Spleen (tissue), 11 donors: ENCODE data around the gene RAPH1. TPM values are rescaled to one million over a fixed set of nuclear protein-coding genes. Genes with fewer than 3 reads are reported as not detected.
"Not testable (repeated sequence)": the region's sequence is repeated elsewhere in the genome, so short reads cannot be mapped to it uniquely, and the experiment has no call there.

Experiments
- DNase-seq: peaks from one replicate; pipeline ENCODE4 v3.0.0-alpha.2; 2020
- H3K27ac ChIP-seq, 8 donors: fragments of 200-600 bp; sonication (generic) in 7 of 8; 1 replicate in 4 of 8; 2 replicates in 4 of 8; pipeline versions ENCODE4 v1.5.0 to v1.8.0; 2016 to 2021; ENCODE audit warnings: inconsistent platforms in 4 of 8, mild to moderate bottlenecking in 4 of 8, moderate library complexity in 1 of 8
- H3K27me3 ChIP-seq, 7 donors: fragments of 200-600 bp; sonication (generic) in 6 of 7; replicated peaks in 1 of 7; 1 replicate in 4 of 7; 2 replicates in 3 of 7; pipeline versions ENCODE4 v1.5.0 to v1.8.0; 2016 to 2021; ENCODE audit warnings: inconsistent platforms in 3 of 7, mild to moderate bottlenecking in 1 of 7
- H3K36me3 ChIP-seq, 6 donors: fragments of 200-600 bp; sonication (generic) in 5 of 6; 1 replicate in 4 of 6; 2 replicates in 2 of 6; pipeline versions ENCODE4 v1.5.0 to v1.8.0; 2016 to 2021; ENCODE audit warnings: inconsistent platforms in 2 of 6
- H3K4me1 ChIP-seq, 6 donors: fragments of 200-600 bp; sonication (generic) in 5 of 6; 1 replicate in 3 of 6; 2 replicates in 3 of 6; pipeline versions ENCODE4 v1.5.0 to v1.8.0; 2016 to 2021; ENCODE audit warnings: inconsistent platforms in 3 of 6
- H3K4me3 ChIP-seq, 8 donors: fragments of 200-600 bp; sonication (generic) in 7 of 8; 1 replicate in 4 of 8; 2 replicates in 4 of 8; pipeline versions ENCODE4 v1.5.0 to v1.8.0; 2016 to 2021; ENCODE audit warnings: inconsistent platforms in 4 of 8, mild to moderate bottlenecking in 4 of 8, moderate library complexity in 2 of 8
- H3K9me3 ChIP-seq, 8 donors: fragments of 200-600 bp; sonication (generic) in 7 of 8; 1 replicate in 4 of 8; 2 replicates in 4 of 8; pipeline versions ENCODE4 v1.5.0 to v1.8.0; 2016 to 2021; ENCODE audit warnings: inconsistent platforms in 4 of 8
- CTCF ChIP-seq, 11 experiments: fragments of 200-600 bp in 7 of 11; fragments of 450-650 bp in 4 of 11; sonication (generic) in 4 of 11; IDR thresholded peaks in 8 of 11; conservative IDR thresholded peaks in 3 of 11; 1 replicate in 7 of 11; 2 replicates in 4 of 11; pipeline versions ENCODE4 v1.4.0 to v1.8.0; 2016 to 2021; ENCODE audit warnings: antibody characterized with exemption in 11 of 11, inconsistent platforms in 4 of 11, mild to moderate bottlenecking in 1 of 11
- POLR2A ChIP-seq, 3 donors: fragments of 450-650 bp; IDR thresholded peaks; one replicate each; pipeline ENCODE4 v1.5.1; 2017; ENCODE audit warnings: antibody characterized with exemption in 3 of 3, mild to moderate bottlenecking in 1 of 3
- POLR2AphosphoS5 ChIP-seq, 3 donors: sonication (generic); formaldehyde crosslinking; IDR thresholded peaks; one replicate each; pipeline ENCODE4 v1.5.1; 2017; ENCODE audit warnings: antibody characterized with exemption in 3 of 3
- WGBS, 5 donors: extraction: QIAGEN DNeasy Blood & Tissue Kit in 3 of 5; methylation state at CpG; one replicate each; pipeline versions ENCODE4 v1.1.5 to v1.1.7; 2013 to 2018; 5-methylcytosine and 5-hydroxymethylcytosine counted together
- intact Hi-C: fragments of 100-400 bp; cut with DNase I; formaldehyde crosslinking; loops from one replicate; pipeline ENCODE4 v1.15.0; 2023; ENCODE audit warnings: low total_unique reads
- polyA plus RNA-seq, 3 donors: library from polyadenylated mRNA; stranded (reverse); fragments of 200-250 nt; gene quantifications; one replicate each; pipeline ENCODE4 v1.2.1, GENCODE V29; 2013
- total RNA-seq, 7 donors: library from RNA; depleted of rRNA in 3 of 7; stranded (reverse); fragments of >200 nt in 3 of 7; fragmentation: NEBNext Ultra II Directional in 4 of 7; extraction: Animal tissue kit (Norgen Biotek cat#: 25700) in 4 of 7; gene quantifications; one replicate each; pipeline versions ENCODE4 v1.1.0 to v1.2.1, GENCODE V29; 2016 to 2021
- donor health status: healthy with polysubstance abuse.
- donor health status: DM: no; HTN: no; CAD: no; lungs with moderate emphysema.
- donor health status: DM: no; HTN: no; CAD: no.
- donor health status: Bipolar disorder and iron deficiency.
- donor health status: healthy.
- donor health status: DM: no; HTN: no; CAD: no.
- donor health status: DM: yes; HTN: yes; CAD: no.

Gene RAPH1
- total and polyA plus RNA-seq, 10 donors: 2.6 to 138 (median 70.9) TPM

DNA sequence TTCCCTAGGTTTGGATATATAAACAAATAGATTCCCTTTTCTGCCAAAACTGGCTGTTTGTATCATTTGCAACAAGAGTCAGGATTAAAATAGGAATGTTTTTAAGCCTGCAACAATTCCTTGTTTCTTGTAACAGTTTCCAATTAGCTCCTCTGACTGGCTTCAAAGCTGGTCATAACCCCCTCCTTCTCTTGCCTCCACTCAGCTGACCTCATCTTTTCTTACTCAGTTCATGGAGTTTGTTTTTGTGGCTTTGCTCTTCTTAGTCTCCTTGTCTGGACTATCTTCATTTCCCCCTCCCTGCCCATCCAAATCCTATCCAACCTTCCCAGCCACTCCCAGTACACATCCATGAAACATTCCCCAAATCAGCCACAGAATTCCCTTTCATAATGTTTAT lies 14.3 kb upstream of the RAPH1 start:
- H3K4me3 ChIP-seq: no peak overlapping the region
- H3K36me3 ChIP-seq: no peaks in the 10 kb centered on the region
- TF ChIP-seq POLR2AphosphoS5 (IDR thresholded peaks at IDR 0.05) (no peak), POLR2A (IDR thresholded peaks at IDR 0.05) (no peak), CTCF (IDR thresholded peaks at IDR 0.05 in 8 of 11, conservative IDR thresholded peaks at IDR 0.05 in 3 of 11) (no peak)
- H3K27ac ChIP-seq: no peak overlapping the region
- no peaks in the 10 kb centered on the region for H3K9me3 ChIP-seq
- H3K27me3 ChIP-seq: peaks cover 0 to 9% (median 0%) of the 10 kb centered on the region in 7 donors
- no peaks in the 10 kb centered on the region for H3K4me1 ChIP-seq
- intact Hi-C loops: no loop called here
- no peak for DNase-seq

DNA sequence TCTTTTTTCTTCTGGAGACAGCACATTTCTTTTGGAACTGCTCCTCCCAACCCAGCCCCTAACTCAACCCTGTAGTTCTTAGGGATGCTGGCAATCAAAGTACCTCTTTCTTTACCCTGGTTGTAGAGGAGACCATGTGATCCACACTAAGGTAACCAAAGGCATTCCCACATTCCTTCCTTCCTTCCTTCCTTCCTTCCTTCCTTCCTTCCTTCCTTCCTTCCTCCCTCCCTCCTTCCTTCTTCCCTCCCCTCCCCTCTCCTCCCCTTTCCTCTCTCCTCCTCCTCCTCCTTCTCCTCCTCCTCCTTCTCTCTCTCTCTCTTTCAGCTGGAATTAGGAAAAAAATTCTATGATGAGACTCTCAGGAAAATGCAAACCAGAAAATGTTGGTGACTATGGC lies 13.8 kb upstream of the RAPH1 start:
- TF ChIP-seq POLR2A (IDR thresholded peaks at IDR 0.05): no peak
- TF ChIP-seq POLR2AphosphoS5 (IDR thresholded peaks at IDR 0.05): no peak
- Histone ChIP-seq H3K36me3 (no peaks in the 10 kb centered on the region), H3K4me1 (no peaks in the 10 kb centered on the region), H3K4me3 (no peak overlapping the region), H3K27me3 (peaks cover 0 to 9% (median 0%) of the 10 kb centered on the region in 7 donors), H3K27ac (no peak overlapping the region), H3K9me3 (no peaks in the 10 kb centered on the region)
- DNase-seq: no peak
- intact Hi-C loops: no loop called here

DNA sequence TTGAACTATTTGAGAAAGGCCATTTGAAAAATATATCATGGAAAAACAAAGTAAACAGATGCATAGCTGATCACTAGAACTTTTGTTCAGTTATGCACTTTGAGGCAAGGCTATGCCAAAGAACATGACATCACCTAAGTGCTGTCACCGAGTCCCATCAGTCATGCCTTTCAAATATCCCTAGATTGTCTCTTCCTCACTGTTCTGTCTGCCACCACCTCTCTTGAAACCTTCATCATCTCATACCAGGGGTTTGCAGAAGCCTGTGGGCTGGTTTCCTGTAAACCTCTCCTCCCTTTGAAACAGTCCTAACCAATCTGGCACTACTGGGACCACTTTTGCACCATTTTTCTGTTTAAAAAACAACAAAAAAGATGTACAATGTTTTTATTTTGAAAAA lies 12.3 kb upstream of the RAPH1 start:
- no peak overlapping the region for H3K27ac ChIP-seq
- intact Hi-C loops: no loop called here
- no peaks in the 10 kb centered on the region for H3K36me3 ChIP-seq
- WGBS, 5 donors: 62 to 86% (median 82%) methylated on average over 1 of the region's 1 CpG
- no peaks in the 10 kb centered on the region for H3K4me1 ChIP-seq
- no peak for DNase-seq
- TF ChIP-seq POLR2AphosphoS5 (IDR thresholded peaks at IDR 0.05): no peak
- no peak for TF ChIP-seq POLR2A (IDR thresholded peaks at IDR 0.05)
- no peak for TF ChIP-seq CTCF (IDR thresholded peaks at IDR 0.05 in 8 of 11, conservative IDR thresholded peaks at IDR 0.05 in 3 of 11)
- peaks cover 0 to 9% (median 0%) of the 10 kb centered on the region in 7 donors for H3K27me3 ChIP-seq
- no peak overlapping the region for H3K4me3 ChIP-seq
- no peaks in the 10 kb centered on the region for H3K9me3 ChIP-seq

DNA sequence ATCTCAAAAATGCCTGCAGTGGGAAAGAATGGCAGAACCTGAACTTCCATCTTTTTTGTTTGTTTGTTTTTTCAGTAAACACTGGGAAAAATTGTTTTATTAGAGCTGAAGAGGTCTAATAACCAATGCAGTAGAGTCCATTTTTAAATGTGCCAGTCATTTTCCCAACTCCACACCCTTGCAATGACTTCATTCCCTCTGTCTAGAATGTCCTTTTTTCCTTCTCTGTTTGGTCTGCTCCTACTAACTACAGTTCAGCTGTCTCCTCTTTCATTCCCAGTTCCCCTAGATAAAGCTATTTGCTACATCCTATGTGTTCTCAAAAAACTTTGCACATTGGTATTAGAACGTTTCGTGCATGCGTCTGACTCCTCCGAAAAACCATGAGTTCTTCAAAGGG lies 9.3 kb upstream of the RAPH1 start:
- no peak overlapping the region for H3K4me3 ChIP-seq
- TF ChIP-seq CTCF (IDR thresholded peaks at IDR 0.05 in 8 of 11, conservative IDR thresholded peaks at IDR 0.05 in 3 of 11) (no peak), POLR2AphosphoS5 (IDR thresholded peaks at IDR 0.05) (no peak), POLR2A (IDR thresholded peaks at IDR 0.05) (no peak)
- 93 to 97% (median 96%) methylated on average over 4 of the region's 4 CpGs for WGBS, 5 donors
- H3K36me3 ChIP-seq: no peaks in the 10 kb centered on the region
- H3K27me3 ChIP-seq: peaks cover 0 to 2% (median 0%) of the 10 kb centered on the region in 7 donors
- no peak for DNase-seq
- H3K9me3 ChIP-seq: no peaks in the 10 kb centered on the region
- no peak overlapping the region for H3K27ac ChIP-seq
- intact Hi-C loops: no loop called here
- H3K4me1 ChIP-seq: no peaks in the 10 kb centered on the region

DNA sequence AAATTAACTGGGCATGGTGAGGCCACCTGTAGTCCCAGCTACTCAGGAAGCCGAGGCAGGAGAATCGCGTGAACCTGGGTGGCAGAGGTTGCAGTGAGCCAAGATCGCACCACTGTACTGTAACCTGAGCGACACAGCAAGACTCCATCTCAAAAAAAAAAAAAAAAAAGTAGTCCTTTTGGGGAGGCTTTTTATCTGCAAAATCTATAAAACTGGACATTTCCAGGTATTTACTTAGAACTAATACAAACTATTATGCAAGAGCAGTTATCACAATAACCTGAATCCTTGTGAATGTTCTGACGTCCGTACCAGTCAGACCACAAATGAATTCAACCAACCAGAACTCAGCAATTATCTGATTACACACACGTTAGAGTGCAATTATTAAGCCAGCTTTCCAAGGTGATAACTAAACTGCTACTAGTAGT lies 8.8 kb upstream of the RAPH1 start:
- WGBS, 5 donors: 87 to 95% (median 89%) methylated on average over 8 of the region's 8 CpGs
- TF ChIP-seq POLR2AphosphoS5 (IDR thresholded peaks at IDR 0.05) (no peak), CTCF (IDR thresholded peaks at IDR 0.05 in 8 of 11, conservative IDR thresholded peaks at IDR 0.05 in 3 of 11) (no peak), POLR2A (IDR thresholded peaks at IDR 0.05) (no peak)
- H3K27me3 ChIP-seq: no peaks in the 10 kb centered on the region
- DNase-seq: no peak
- intact Hi-C loops: no loop called here
- no peak overlapping the region for H3K4me3 ChIP-seq
- H3K4me1 ChIP-seq: no peaks in the 10 kb centered on the region
- peaks cover 0 to 2% (median 0%) of the 10 kb centered on the region in 8 donors for H3K9me3 ChIP-seq
- H3K27ac ChIP-seq: no peak overlapping the region
- H3K36me3 ChIP-seq: no peaks in the 10 kb centered on the region

DNA sequence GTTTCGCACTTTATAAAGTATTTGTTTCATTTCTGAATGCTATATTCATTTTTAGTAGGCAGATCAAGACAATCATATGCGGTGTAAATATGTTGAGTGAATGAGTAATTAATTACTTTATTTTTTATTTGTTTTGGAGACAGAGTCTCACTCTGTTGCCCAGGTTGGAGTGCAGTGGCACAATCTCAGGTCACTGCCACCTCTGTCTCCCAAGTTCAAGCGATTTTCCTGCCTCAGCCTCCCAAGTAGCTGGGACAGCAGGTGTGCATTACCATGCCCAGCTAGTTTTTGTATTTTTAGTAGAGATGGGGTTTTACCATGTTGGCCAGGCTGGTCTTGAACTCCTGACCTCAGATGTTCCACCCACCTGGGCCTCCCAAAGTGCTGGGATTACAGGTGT lies 5.5 kb upstream of the RAPH1 start:
- 82 to 95% (median 89%) methylated on average over 3 of the region's 3 CpGs for WGBS, 5 donors
- DNase-seq, intact Hi-C loops, H3K4me1 ChIP-seq, H3K36me3 ChIP-seq, H3K27ac ChIP-seq, H3K4me3 ChIP-seq: not testable (repeated sequence)
- Histone ChIP-seq H3K27me3 (peaks cover 0 to 11% (median 4%) of the 10 kb centered on the region in 7 donors), H3K9me3 (peaks cover 0 to 21% (median 3%) of the 10 kb centered on the region in 8 donors)

GRCh38 chr2:203538237-203538636 lies 3.1 kb upstream of the RAPH1 start:
- intact Hi-C loops, DNase-seq, H3K36me3 ChIP-seq, H3K4me3 ChIP-seq, H3K27ac ChIP-seq: not testable (repeated sequence)
- H3K4me1 ChIP-seq: peaks cover 0 to 26% (median 19%) of the 10 kb centered on the region in 6 donors
- peaks cover 0 to 33% (median 11%) of the 10 kb centered on the region in 7 donors for H3K27me3 ChIP-seq
- 86 to 93% (median 91%) methylated on average over 4 of the region's 4 CpGs for WGBS, 5 donors
- peaks cover 0 to 21% (median 3%) of the 10 kb centered on the region in 8 donors for H3K9me3 ChIP-seq
